UCSD-AML1 (cell line): ENCODE results near the gene LCN9.

Experiments used
- DNase-seq: peaks from one replicate; lab custom pipeline; 2025; ENCODE audit not compliant: unreplicated experiment; lab: John Stamatoyannopoulos, UW

Gene LCN9

GRCh38 chr9:135696446-135696845 is 33.3 kb downstream of the LCN9 start:
- DNase-seq, result no peak

GRCh38 chr9:135697226-135697625 is 34.1 kb downstream of the LCN9 start:
- DNase-seq, result no peak

GRCh38 chr9:135698236-135698635 is 35.1 kb downstream of the LCN9 start:
- DNase-seq, result no peak

- no peak for DNase-seq
Observed at GRCh38 chr9:135698767-135699166, 35.7 kb downstream of the LCN9 start.

- DNase-seq, result no peak
Observed at GRCh38 chr9:135699440-135699839, 36.3 kb downstream of the LCN9 start, which contains the start of gene SOHLH1. Gene SOHLH1, minus strand, starts transcription at chr9:135699481. Its CDS starts 14 bp downstream, at chr9:135699467.

- DNase-seq, result no peak
Observed at GRCh38 chr9:135700525-135700924, 37.4 kb downstream of the LCN9 start.

GRCh38 chr9:135701067-135701958 is 38.2 kb downstream of the LCN9 start:
- DNase-seq, result no peak

GRCh38 chr9:135701959-135702721 is 39.0 kb downstream of the LCN9 start, which contains the start of gene KCNT1:
Gene KCNT1, plus strand, starts transcription at chr9:135702185. Its CDS starts 74 bp downstream, at chr9:135702259.
- DNase-seq, result peak; percentile 59

GRCh38 chr9:135703726-135704125 is 40.6 kb downstream of the LCN9 start:
- DNase-seq, result no peak

- no peak for DNase-seq
Observed at GRCh38 chr9:135704483-135704882, 41.4 kb downstream of the LCN9 start.

GRCh38 chr9:135705376-135705775 is 42.3 kb downstream of the LCN9 start:
- DNase-seq, result no peak

GRCh38 chr9:135706288-135706687 is 43.2 kb downstream of the LCN9 start:
- no peak for DNase-seq

GRCh38 chr9:135707252-135708138 is 44.4 kb downstream of the LCN9 start:
- DNase-seq, result no peak

GRCh38 chr9:135708164-135708563 is 45.1 kb downstream of the LCN9 start:
- no peak for DNase-seq

- no peak for DNase-seq
Observed at GRCh38 chr9:135711391-135711790, 48.3 kb downstream of the LCN9 start.

- no peak for DNase-seq
Observed at GRCh38 chr9:135711881-135712280, 48.8 kb downstream of the LCN9 start.

- DNase-seq, result no peak
Observed at GRCh38 chr9:135712613-135713295, 49.6 kb downstream of the LCN9 start.

- DNase-seq, result no peak
Observed at GRCh38 chr9:135714242-135715055, 51.3 kb downstream of the LCN9 start.

GRCh38 chr9:135715056-135715595 is 52.0 kb downstream of the LCN9 start:
- no peak for DNase-seq
